Lower leg skin (tissue), 4 donors: ENCODE data around the gene ZFPM1. TPM values are rescaled to one million over a fixed set of nuclear protein-coding genes. Genes with fewer than 3 reads are reported as not detected.

Experiments used
- DNase-seq, 2 donors: peaks; one replicate each; pipeline ENCODE4 v3.0.0-alpha.2; 2019; ENCODE audit warnings: low spot score in 2 of 2
- H3K4me3 ChIP-seq: fragments of 200-600 bp; sonication (generic); 2 replicates; pipeline ENCODE4 v1.5.1; 2017; ENCODE audit warnings: mild to moderate bottlenecking, low read depth; ENCODE audit not compliant: poor library complexity, severe bottlenecking
- POLR2A ChIP-seq, 2 donors: fragments of 450-650 bp; IDR thresholded peaks; one replicate each; pipeline ENCODE4 v1.6.1; 2016 to 2017; ENCODE audit warnings: antibody characterized with exemption in 2 of 2, mild to moderate bottlenecking in 1 of 2, moderate library complexity in 1 of 2
- WGBS, 2 donors: methylation state at CpG; one replicate each; pipeline ENCODE4 v1.1.5; 2018; 5-methylcytosine and 5-hydroxymethylcytosine counted together
- intact Hi-C: fragments of 100-400 bp; cut with DNase I; formaldehyde crosslinking; loops from one replicate; pipeline ENCODE4 v1.15.0; 2023; ENCODE audit warnings: low total_unique reads
- total RNA-seq, 4 donors: library from RNA; depleted of rRNA; stranded (reverse); fragments of >200 nt; gene quantifications; one replicate each; pipeline ENCODE4 v1.1.0, GENCODE V29; 2016
- TF ChIP-seq, protein P1 (sequence below), 3 donors: fragments of 450-650 bp; IDR thresholded peaks; one replicate each; pipeline ENCODE4 v1.5.1; 2016; ENCODE audit warnings: antibody characterized with exemption in 3 of 3, mild to moderate bottlenecking in 3 of 3, moderate library complexity in 2 of 3

ZFPM1 gene
- total RNA-seq, 4 donors from 2014 or later: 2.0 to 4.0 (median 3.1) TPM

DNA sequence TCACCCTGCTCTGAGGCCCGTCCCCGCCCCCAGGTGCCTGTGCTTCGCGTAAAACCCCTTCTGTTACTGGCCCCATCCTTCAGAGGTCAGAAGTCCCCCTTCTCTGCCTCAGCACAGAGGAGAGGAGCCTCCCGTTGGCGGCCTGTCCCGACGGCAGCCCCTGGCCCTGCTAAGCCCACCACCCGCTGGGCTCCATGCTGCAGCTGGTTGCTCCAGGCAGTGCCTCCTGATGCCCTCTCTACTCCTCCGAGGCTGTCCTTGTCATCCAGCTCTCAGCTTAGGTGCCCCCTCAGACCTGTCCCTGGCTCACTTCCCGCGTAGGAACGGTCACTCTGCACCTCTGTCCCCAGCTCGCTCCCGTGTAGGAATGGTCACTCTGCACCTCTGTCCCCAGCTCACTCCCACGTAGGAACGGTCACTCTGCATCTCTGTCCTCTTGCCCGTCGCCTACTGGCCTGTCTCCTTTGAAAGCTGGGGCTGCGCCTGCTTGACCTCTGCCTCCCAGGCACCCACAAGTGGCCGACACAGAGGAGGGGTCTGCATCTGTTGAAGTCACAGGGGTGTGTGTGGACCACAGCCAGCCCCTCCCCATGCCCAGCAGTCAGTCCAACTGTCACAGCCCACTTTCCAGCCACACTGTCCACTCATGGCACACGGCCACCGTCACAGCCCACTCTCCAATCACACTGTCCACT lies 85.4 kb downstream of the ZFPM1 start:
- 51 to 59% methylated on average over 23 of the region's 23 CpGs for WGBS, 2 donors
- intact Hi-C loops: no loop called here
- no peak for DNase-seq
- TF ChIP-seq, protein P1, sequence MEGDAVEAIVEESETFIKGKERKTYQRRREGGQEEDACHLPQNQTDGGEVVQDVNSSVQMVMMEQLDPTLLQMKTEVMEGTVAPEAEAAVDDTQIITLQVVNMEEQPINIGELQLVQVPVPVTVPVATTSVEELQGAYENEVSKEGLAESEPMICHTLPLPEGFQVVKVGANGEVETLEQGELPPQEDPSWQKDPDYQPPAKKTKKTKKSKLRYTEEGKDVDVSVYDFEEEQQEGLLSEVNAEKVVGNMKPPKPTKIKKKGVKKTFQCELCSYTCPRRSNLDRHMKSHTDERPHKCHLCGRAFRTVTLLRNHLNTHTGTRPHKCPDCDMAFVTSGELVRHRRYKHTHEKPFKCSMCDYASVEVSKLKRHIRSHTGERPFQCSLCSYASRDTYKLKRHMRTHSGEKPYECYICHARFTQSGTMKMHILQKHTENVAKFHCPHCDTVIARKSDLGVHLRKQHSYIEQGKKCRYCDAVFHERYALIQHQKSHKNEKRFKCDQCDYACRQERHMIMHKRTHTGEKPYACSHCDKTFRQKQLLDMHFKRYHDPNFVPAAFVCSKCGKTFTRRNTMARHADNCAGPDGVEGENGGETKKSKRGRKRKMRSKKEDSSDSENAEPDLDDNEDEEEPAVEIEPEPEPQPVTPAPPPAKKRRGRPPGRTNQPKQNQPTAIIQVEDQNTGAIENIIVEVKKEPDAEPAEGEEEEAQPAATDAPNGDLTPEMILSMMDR (IDR thresholded peaks at IDR 0.05): no peak
- TF ChIP-seq POLR2A (IDR thresholded peaks at IDR 0.05): no peak
- no peak overlapping the region for H3K4me3 ChIP-seq

DNA sequence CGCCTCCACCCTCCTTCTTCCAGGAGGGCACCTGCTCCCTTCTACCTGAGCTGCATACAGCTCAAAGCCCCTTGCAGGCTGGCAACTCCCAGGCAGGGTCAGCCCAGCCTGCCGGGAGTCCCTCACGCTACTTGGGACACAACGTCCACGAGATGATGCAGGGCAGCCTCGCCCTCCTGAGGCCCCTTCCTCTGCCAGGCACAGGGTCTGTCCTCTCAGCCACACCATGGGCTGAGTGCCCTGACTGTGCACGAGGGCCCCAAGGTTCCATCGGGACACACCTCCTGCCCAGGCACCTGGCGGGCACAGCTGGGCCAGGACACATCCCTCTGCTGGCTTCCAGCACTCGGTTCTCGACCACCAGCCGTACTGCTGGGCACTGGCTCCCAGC lies 86.2 kb downstream of the ZFPM1 start:
- intact Hi-C loops: no loop called here
- 54 to 60% methylated on average over 10 to 12 of the region's 12 CpGs for WGBS, 2 donors
- TF ChIP-seq POLR2A (IDR thresholded peaks at IDR 0.05): no peak
- TF ChIP-seq, protein P1 (IDR thresholded peaks at IDR 0.05): no peak
- DNase-seq: no peak
- no peak overlapping the region for H3K4me3 ChIP-seq

- no peak for TF ChIP-seq POLR2A (IDR thresholded peaks at IDR 0.05)
- TF ChIP-seq, protein P1 (IDR thresholded peaks at IDR 0.05): no peak
- intact Hi-C loops: no loop called here
Measured at GRCh38 chr16:88539652-88540345, 86.7 kb downstream of the ZFPM1 start.

GRCh38 chr16:88540346-88540977 lies 87.4 kb downstream of the ZFPM1 start:
- TF ChIP-seq, protein P1 (IDR thresholded peaks at IDR 0.05): no peak
- TF ChIP-seq POLR2A (IDR thresholded peaks at IDR 0.05): no peak
- WGBS, 2 donors: 62 to 72% methylated on average over 12 to 19 of the region's 20 CpGs
- intact Hi-C loops: no loop called here

More at GRCh38 chr16:88539652-88540345, 86.7 kb downstream of the ZFPM1 start:
- DNase-seq: no peak
- WGBS, 2 donors: 24 to 44% methylated on average over 23 to 24 of the region's 26 CpGs
- no peak overlapping the region for H3K4me3 ChIP-seq

DNA sequence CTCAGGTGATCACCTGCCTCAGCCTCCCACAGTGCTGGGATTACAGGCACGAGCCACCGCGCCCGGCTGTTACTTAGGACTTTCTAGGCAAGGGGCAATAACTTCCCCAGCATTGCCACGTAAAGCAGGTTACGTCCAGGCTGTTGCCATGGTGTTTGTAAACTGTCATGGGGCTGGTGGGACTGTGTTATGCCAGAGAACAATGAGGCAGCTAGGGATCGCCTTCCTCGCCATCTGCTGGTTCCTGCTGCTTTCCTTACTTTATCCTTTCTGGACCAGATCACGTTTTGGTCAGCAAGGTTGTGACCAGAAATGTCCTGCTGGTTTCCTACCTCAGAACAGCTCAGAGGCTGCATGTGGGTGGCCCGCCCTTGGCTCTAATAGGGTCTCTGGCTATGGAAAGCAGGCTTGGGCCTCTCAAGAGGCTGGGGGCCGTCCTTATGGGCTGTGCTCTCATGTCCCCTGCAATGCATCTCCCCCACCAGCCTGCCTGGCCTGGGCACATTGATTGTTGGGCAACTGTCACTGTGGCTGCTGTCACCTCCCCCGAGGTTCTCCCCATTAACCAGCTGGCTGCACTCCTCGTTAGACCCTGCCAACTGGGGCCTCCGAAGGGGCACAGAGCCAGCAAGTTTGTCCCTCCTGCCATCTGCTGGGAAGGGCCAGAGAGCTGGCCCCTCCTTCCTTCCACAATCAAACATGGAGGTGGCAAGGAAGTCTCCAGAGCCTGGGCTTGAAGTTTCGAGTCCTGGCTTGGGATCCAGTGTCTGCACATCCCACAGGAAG lies 88.9 kb downstream of the ZFPM1 start:
- TF ChIP-seq, protein P1 (IDR thresholded peaks at IDR 0.05): no peak
- no peak for TF ChIP-seq POLR2A (IDR thresholded peaks at IDR 0.05)
- 67 to 68% methylated on average over 15 of the region's 15 CpGs for WGBS, 2 donors
- no peak overlapping the region for H3K4me3 ChIP-seq
- intact Hi-C loops: no loop called here
- no peak for DNase-seq

More at GRCh38 chr16:88540346-88540977, 87.4 kb downstream of the ZFPM1 start:
- no peak overlapping the region for H3K4me3 ChIP-seq
- DNase-seq: no peak
